Neuronal stem cell (in vitro differentiated cells): ENCODE results near the gene CCNG2.
A peak's percentile ranks its signal among the peaks of the same experiment; 100 is the strongest.

Source experiments
- DNase-seq: peaks from one replicate; pipeline ENCODE4 v3.0.0-alpha.2; 2013; ENCODE audit warnings: low spot score
- H2AFZ ChIP-seq: one replicate; pipeline ENCODE4 v1.6.1; 2013; ENCODE audit warnings: mild to moderate bottlenecking, low read length, inconsistent platforms
- H2AK5ac ChIP-seq: 2 replicates; pipeline ENCODE4 v1.6.1; 2013; ENCODE audit warnings: low read depth, mild to moderate bottlenecking, inconsistent platforms, low read length, moderate library complexity, mixed read lengths
- H2BK120ac ChIP-seq: 2 replicates; pipeline ENCODE4 v1.6.1; 2013; ENCODE audit warnings: low read depth, mild to moderate bottlenecking, inconsistent platforms, low read length, moderate library complexity, mixed read lengths
- H2BK12ac ChIP-seq: one replicate; pipeline ENCODE4 v1.6.1; 2013; ENCODE audit warnings: low read length, inconsistent platforms
- H2BK15ac ChIP-seq: 2 replicates; pipeline ENCODE4 v1.6.1; 2013; ENCODE audit warnings: mild to moderate bottlenecking, low read length, inconsistent platforms, mixed read lengths
- H2BK5ac ChIP-seq: one replicate; pipeline ENCODE4 v1.6.1; 2013; ENCODE audit warnings: inconsistent platforms, mild to moderate bottlenecking, low read length, moderate library complexity
- H3K14ac ChIP-seq: one replicate; pipeline ENCODE4 v1.6.1; 2013; ENCODE audit warnings: low read length, inconsistent platforms
- H3K18ac ChIP-seq: 2 replicates; pipeline ENCODE4 v1.6.1; 2013; ENCODE audit warnings: low read length, inconsistent platforms
- H3K23ac ChIP-seq: 2 replicates; pipeline ENCODE4 v1.6.1; 2013; ENCODE audit warnings: low read depth, mild to moderate bottlenecking, mixed read lengths, low read length, inconsistent platforms; ENCODE audit not compliant: poor library complexity
- H3K27ac ChIP-seq: replicated peaks from 3 replicates; pipeline ENCODE4 v1.5.1; 2013; ENCODE audit warnings: low read length, inconsistent platforms
- H3K27me3 ChIP-seq, 3 experiments: 2 replicates each; pipeline ENCODE4 v1.6.1; 2013; ENCODE audit warnings: low read length in 3 of 3, mild to moderate bottlenecking in 2 of 3, inconsistent platforms in 1 of 3, low read depth in 1 of 3, mixed read lengths in 1 of 3, moderate library complexity in 1 of 3; ENCODE audit not compliant: control insufficient read depth in 3 of 3, insufficient read depth in 3 of 3
- H3K36me3 ChIP-seq, 2 donors: replicated peaks in 1 of 2; 2 replicates each; pipeline ENCODE4 v1.6.1; 2013; ENCODE audit warnings: low read length in 2 of 2; ENCODE audit not compliant: control insufficient read depth in 2 of 2, insufficient read depth in 2 of 2
- H3K4ac ChIP-seq: 2 replicates; pipeline ENCODE4 v1.6.1; 2013; ENCODE audit warnings: inconsistent platforms, mild to moderate bottlenecking, low read length, moderate library complexity
- H3K4me1 ChIP-seq, 2 donors: 1 replicate in 1 of 2; 2 replicates in 1 of 2; pipeline ENCODE4 v1.6.1; 2013; ENCODE audit warnings: low read length in 2 of 2, low read depth in 1 of 2; ENCODE audit not compliant: control insufficient read depth in 2 of 2, insufficient read depth in 1 of 2
- H3K4me2 ChIP-seq: one replicate; pipeline ENCODE4 v1.6.1; 2013; ENCODE audit warnings: mild to moderate bottlenecking, low read length, inconsistent platforms; ENCODE audit not compliant: insufficient read depth, poor library complexity, severe bottlenecking
- H3K4me3 ChIP-seq, 2 donors: 2 replicates each; pipeline ENCODE4 v1.5.1; 2013; ENCODE audit warnings: low read length in 2 of 2, mild to moderate bottlenecking in 2 of 2, inconsistent platforms in 1 of 2, moderate library complexity in 1 of 2
- H3K79me1 ChIP-seq: one replicate; pipeline ENCODE4 v1.6.1; 2013; ENCODE audit warnings: low read depth, mild to moderate bottlenecking, inconsistent platforms, low read length, moderate library complexity
- H3K9ac ChIP-seq: one replicate; pipeline ENCODE4 v1.6.1; 2013; ENCODE audit warnings: mild to moderate bottlenecking, low read depth, low read length, inconsistent platforms; ENCODE audit not compliant: poor library complexity
- H3K9me3 ChIP-seq, 2 donors: replicated peaks in 1 of 2; 2 replicates each; pipeline versions ENCODE3 to v1.6.1; 2013; ENCODE audit warnings: low read length in 2 of 2, mild to moderate bottlenecking in 2 of 2, inconsistent platforms in 1 of 2, low read depth in 1 of 2, mixed read lengths in 1 of 2, moderate library complexity in 1 of 2; ENCODE audit not compliant: control insufficient read depth in 2 of 2, insufficient read depth in 1 of 2
- H4K8ac ChIP-seq: one replicate; pipeline ENCODE4 v1.6.1; 2013; ENCODE audit warnings: low read depth, mild to moderate bottlenecking, inconsistent platforms, low read length, moderate library complexity
- H4K91ac ChIP-seq: one replicate; pipeline ENCODE4 v1.6.1; 2013; ENCODE audit warnings: low read length, low read depth, mild to moderate bottlenecking, inconsistent platforms; ENCODE audit not compliant: poor library complexity
- WGBS, 2 donors: extraction: QIAGEN DNeasy Blood & Tissue Kit; methylation state at CpG; one replicate each; pipeline ENCODE4 v1.1.7; 2013; ENCODE audit warnings: missing lambda C conversion rate in 2 of 2, mixed read lengths in 1 of 2; ENCODE audit not compliant: insufficient read length in 2 of 2, insufficient replicate concordance in 1 of 2; ENCODE audit errors: extremely low coverage in 2 of 2; 5-methylcytosine and 5-hydroxymethylcytosine counted together

CCNG2 gene

DNA sequence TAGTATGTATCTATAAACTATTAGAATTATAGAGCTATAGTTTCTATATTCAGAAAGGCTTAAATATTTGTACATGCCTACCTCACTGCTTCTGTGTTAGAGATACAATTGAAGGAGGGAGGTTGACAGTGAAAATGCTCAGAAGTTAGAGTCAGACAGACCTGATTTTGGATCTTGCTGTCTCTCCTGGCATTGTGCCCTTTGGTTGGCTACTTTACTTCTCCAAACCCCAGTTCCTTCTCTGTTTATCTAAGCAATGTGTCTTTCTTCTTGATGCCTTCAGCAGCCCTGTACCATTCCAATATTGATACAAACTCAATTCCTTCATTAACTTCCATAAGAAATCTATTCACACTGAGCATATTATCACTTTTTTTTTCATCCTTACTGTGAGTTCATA, 28.7 kb downstream of the CCNG2 start:
- no peaks in the 10 kb centered on the region for H3K79me1 ChIP-seq

DNA sequence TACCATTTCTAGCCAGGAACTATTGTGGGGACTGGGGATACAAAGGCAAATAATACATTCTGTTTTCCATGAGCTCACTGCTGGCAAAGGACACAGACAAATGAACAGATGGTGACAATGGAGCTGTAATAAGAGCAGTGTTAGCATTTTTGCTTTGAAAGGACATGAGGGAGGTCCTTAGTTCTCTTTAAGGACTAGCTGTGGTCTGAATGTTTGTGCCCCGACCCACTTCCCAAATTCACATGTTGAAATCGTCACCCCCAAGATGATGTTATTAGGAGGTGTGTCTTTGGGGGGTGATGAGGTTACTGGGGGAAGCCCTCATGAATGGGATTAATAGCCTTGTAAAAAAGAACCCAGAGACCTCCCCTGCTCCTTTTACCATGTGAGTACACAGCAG, 30.3 kb downstream of the CCNG2 start:
- no peaks in the 10 kb centered on the region for H3K27me3 ChIP-seq
- H2AFZ ChIP-seq = peak overlapping the region; percentile 11
- H3K4me3 ChIP-seq = no peak overlapping the region
- no peak overlapping the region for H2BK12ac ChIP-seq
- no peaks in the 10 kb centered on the region for H3K36me3 ChIP-seq
- H3K79me1 ChIP-seq = no peaks in the 10 kb centered on the region
- peaks cover 11 to 13% of the 10 kb centered on the region in 2 donors for H3K4me1 ChIP-seq
- H3K9me3 ChIP-seq = no peaks in the 10 kb centered on the region
- no peak overlapping the region for H3K18ac ChIP-seq
- no peak for DNase-seq
- no peak overlapping the region for H3K27ac ChIP-seq
- H2BK5ac ChIP-seq = no peak overlapping the region
- H3K9ac ChIP-seq = no peak overlapping the region
- H3K4ac ChIP-seq = no peak overlapping the region
- no peak overlapping the region for H4K91ac ChIP-seq
- WGBS, 2 donors = no CpG with 5 or more reads among the region's 2 CpGs
- no peak overlapping the region for H2AK5ac ChIP-seq
- no peak overlapping the region for H3K14ac ChIP-seq
- no peak overlapping the region for H2BK15ac ChIP-seq
- no peak overlapping the region for H3K4me2 ChIP-seq
- no peak overlapping the region for H3K23ac ChIP-seq
- H4K8ac ChIP-seq = no peak overlapping the region
- no peak overlapping the region for H2BK120ac ChIP-seq

More for the DNA sequence above, 28.7 kb downstream of the CCNG2 start:
- Histone ChIP-seq H3K9me3 (no peaks in the 10 kb centered on the region), H3K4me3 (no peak overlapping the region), H3K14ac (no peak overlapping the region), H2AFZ (no peak overlapping the region), H3K4ac (no peak overlapping the region), H3K9ac (no peak overlapping the region), H3K27ac (no peak overlapping the region), H3K18ac (no peak overlapping the region), H3K27me3 (no peaks in the 10 kb centered on the region), H4K91ac (no peak overlapping the region), H2AK5ac (no peak overlapping the region), H2BK12ac (no peak overlapping the region), H4K8ac (no peak overlapping the region), H3K23ac (no peak overlapping the region), H3K36me3 (no peaks in the 10 kb centered on the region), H2BK15ac (no peak overlapping the region), H2BK5ac (no peak overlapping the region), H3K4me2 (no peak overlapping the region), H2BK120ac (no peak overlapping the region), H3K4me1 (peaks cover 11 to 13% of the 10 kb centered on the region in 2 donors)
- DNase-seq = no peak

DNA sequence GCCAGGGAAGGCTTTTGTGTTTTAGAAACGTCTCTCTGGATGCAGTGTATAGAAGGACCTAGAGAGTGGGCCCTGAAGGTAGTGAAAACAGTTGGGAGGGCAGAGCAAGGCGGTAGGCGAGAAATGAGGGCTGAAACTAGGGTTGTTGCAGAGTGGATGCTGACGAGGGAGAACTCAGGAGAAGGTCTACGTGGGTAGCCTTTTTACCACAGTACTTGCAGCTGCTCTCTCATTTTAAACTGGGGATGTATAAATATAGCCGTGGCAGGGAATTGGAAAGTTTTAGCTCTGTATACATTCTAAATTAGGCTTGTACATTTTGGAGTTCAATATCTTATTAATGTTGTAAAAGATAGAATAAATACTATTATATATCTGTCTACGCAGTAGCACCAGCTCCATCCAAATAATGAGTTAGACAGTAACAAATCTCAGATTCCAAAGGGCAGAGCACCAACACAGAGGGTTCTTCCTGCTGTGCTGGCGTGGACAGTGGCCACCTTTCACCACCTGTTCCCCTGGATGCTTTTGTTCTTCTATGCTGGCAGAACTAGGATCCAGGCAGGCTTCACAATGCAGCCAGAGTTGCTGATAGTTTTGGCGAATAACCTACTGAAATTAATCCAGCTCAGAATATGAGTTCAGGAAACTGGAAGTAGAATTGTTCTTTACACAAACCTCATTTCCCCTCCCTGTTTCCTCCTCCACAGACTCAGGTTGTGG, 31.7 kb downstream of the CCNG2 start:
- WGBS, 2 donors = no CpG with 5 or more reads among the region's 9 CpGs
- Histone ChIP-seq H3K4ac (no peak overlapping the region), H3K79me1 (no peaks in the 10 kb centered on the region), H4K91ac (no peak overlapping the region), H3K27me3 (no peaks in the 10 kb centered on the region), H2AFZ (peak overlapping the region; percentile 44), H3K4me3 (no peak overlapping the region), H2BK5ac (no peak overlapping the region), H2BK12ac (no peak overlapping the region), H3K9me3 (no peaks in the 10 kb centered on the region), H3K4me1 (peaks cover 11 to 13% of the 10 kb centered on the region in 2 donors), H3K23ac (no peak overlapping the region), H3K14ac (no peak overlapping the region), H3K9ac (no peak overlapping the region), H2BK15ac (no peak overlapping the region), H4K8ac (no peak overlapping the region), H3K4me2 (no peak overlapping the region), H2AK5ac (no peak overlapping the region), H2BK120ac (no peak overlapping the region), H3K36me3 (no peaks in the 10 kb centered on the region), H3K18ac (no peak overlapping the region), H3K27ac (no peak overlapping the region)
- DNase-seq = no peak

DNA sequence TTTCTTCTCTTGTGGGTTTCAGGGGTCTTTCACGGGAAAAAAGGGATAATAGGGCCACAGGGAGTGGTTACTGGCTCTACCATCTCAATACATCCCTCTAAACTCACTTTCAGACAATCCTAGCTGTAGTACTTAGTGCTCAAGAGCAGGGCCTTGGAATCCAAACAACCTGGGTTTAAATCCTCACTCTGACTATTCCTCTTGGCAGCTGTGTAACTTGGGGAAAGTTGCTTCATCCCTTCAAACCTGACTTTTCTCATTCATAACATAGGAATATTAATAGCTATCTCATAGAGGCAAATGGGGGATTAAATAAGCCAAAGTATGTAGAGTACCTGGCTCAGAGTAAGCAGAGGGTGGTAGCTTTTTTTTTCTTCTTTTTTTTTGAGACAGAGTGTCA, 32.4 kb downstream of the CCNG2 start:
- Histone ChIP-seq H3K27ac (no peak overlapping the region), H4K91ac (no peak overlapping the region), H2BK15ac (no peak overlapping the region), H2AFZ (no peak overlapping the region), H2BK12ac (no peak overlapping the region), H3K4me2 (no peak overlapping the region), H2BK5ac (no peak overlapping the region), H3K9ac (no peak overlapping the region), H4K8ac (no peak overlapping the region), H3K4me3 (no peak overlapping the region), H3K4ac (no peak overlapping the region), H3K9me3 (no peaks in the 10 kb centered on the region), H2AK5ac (no peak overlapping the region), H3K27me3 (no peaks in the 10 kb centered on the region), H3K23ac (no peak overlapping the region), H3K18ac (no peak overlapping the region), H3K14ac (no peak overlapping the region), H2BK120ac (no peak overlapping the region), H3K79me1 (no peaks in the 10 kb centered on the region), H3K36me3 (no peaks in the 10 kb centered on the region), H3K4me1 (peaks cover 11 to 13% of the 10 kb centered on the region in 2 donors)
- DNase-seq = no peak
- no CpG with 5 or more reads among the region's 1 CpG for WGBS, 2 donors
